Neural crest cell (in vitro differentiated cells): Measurements from ENCODE around the gene MDN1. TPM values are rescaled to one million over a fixed set of nuclear protein-coding genes. Genes with fewer than 3 reads are reported as not detected.
"Not testable (repeated sequence)": the region's sequence is repeated elsewhere in the genome, so short reads cannot be mapped to it uniquely, and the experiment has no call there.

Source experiments
- DNase-seq: peaks from one replicate; pipeline ENCODE4 v3.0.0; 2021; ENCODE audit warnings: low read depth, mixed read lengths, low spot score
- H3K27ac Mint-ChIP-seq: one replicate; pipeline ENCODE4 v1.8.0; 2021; ENCODE audit warnings: mild to moderate bottlenecking, mixed read lengths; ENCODE audit not compliant: unreplicated experiment
- H3K27me3 Mint-ChIP-seq: 2 replicates; pipeline ENCODE4 v1.8.0; 2021; ENCODE audit warnings: low read depth, mild to moderate bottlenecking, mixed read lengths
- H3K36me3 Mint-ChIP-seq: 2 replicates; pipeline ENCODE4 v1.8.0; 2021; ENCODE audit warnings: low read depth, mild to moderate bottlenecking, mixed read lengths
- H3K4me1 Mint-ChIP-seq: 2 replicates; pipeline ENCODE4 v1.8.0; 2021; ENCODE audit warnings: mixed read lengths
- H3K4me3 Mint-ChIP-seq: one replicate; pipeline ENCODE4 v1.8.0; 2021; ENCODE audit warnings: mild to moderate bottlenecking, mixed read lengths
- H3K9me3 Mint-ChIP-seq: 2 replicates; pipeline ENCODE4 v1.8.0; 2021; ENCODE audit warnings: mixed read lengths
- CTCF ChIP-seq: fragments of 200-600 bp; sonication (generic); conservative IDR thresholded peaks from 2 replicates; pipeline ENCODE4 v1.5.0; 2021; ENCODE audit warnings: antibody characterized with exemption, mild to moderate bottlenecking
- total RNA-seq: library from RNA; stranded (reverse); gene quantifications from 2 replicates; pipeline ENCODE4 v1.2.1, GENCODE V29; 2021

Gene MDN1
- total RNA-seq, 1 donor from 2014 or later: 49.0 TPM

GRCh38 chr6:89858041-89858440 lies 38.4 kb upstream of the MDN1 start:
- no peak overlapping the region for H3K4me3 Mint-ChIP-seq
- peaks cover 37% of the 10 kb centered on the region for H3K36me3 Mint-ChIP-seq
- H3K27ac Mint-ChIP-seq: no peak overlapping the region
- no peaks in the 10 kb centered on the region for H3K4me1 Mint-ChIP-seq
- TF ChIP-seq CTCF: no peak
- H3K9me3 Mint-ChIP-seq: no peaks in the 10 kb centered on the region
- no peaks in the 10 kb centered on the region for H3K27me3 Mint-ChIP-seq
- DNase-seq: no peak

- no peaks in the 10 kb centered on the region for H3K4me1 Mint-ChIP-seq
- H3K27me3 Mint-ChIP-seq: no peaks in the 10 kb centered on the region
- no peak overlapping the region for H3K27ac Mint-ChIP-seq
- H3K9me3 Mint-ChIP-seq: no peaks in the 10 kb centered on the region
- no peak for TF ChIP-seq CTCF
- H3K36me3 Mint-ChIP-seq: peaks cover 15% of the 10 kb centered on the region
- no peak for DNase-seq
- H3K4me3 Mint-ChIP-seq: no peak overlapping the region
Measured at GRCh38 chr6:89853068-89853467, 33.5 kb upstream of the MDN1 start.

GRCh38 chr6:89847513-89847912 lies 27.9 kb upstream of the MDN1 start:
- H3K27ac Mint-ChIP-seq, H3K36me3 Mint-ChIP-seq, DNase-seq, H3K4me1 Mint-ChIP-seq, H3K27me3 Mint-ChIP-seq, H3K4me3 Mint-ChIP-seq, H3K9me3 Mint-ChIP-seq: not testable (repeated sequence)

GRCh38 chr6:89843070-89843469 lies 23.5 kb upstream of the MDN1 start:
- Mint-ChIP-seq H3K9me3 (no peaks in the 10 kb centered on the region), H3K27ac (no peak overlapping the region), H3K36me3 (peaks cover 6% of the 10 kb centered on the region), H3K27me3 (no peaks in the 10 kb centered on the region), H3K4me1 (peaks cover 14% of the 10 kb centered on the region), H3K4me3 (no peak overlapping the region)
- no peak for DNase-seq
- no peak for TF ChIP-seq CTCF

GRCh38 chr6:89842228-89842627 lies 22.6 kb upstream of the MDN1 start:
- no peak overlapping the region for H3K27ac Mint-ChIP-seq
- peaks cover 6% of the 10 kb centered on the region for H3K36me3 Mint-ChIP-seq
- no peak for TF ChIP-seq CTCF
- no peaks in the 10 kb centered on the region for H3K27me3 Mint-ChIP-seq
- H3K4me1 Mint-ChIP-seq: peaks cover 14% of the 10 kb centered on the region
- DNase-seq: no peak
- H3K9me3 Mint-ChIP-seq: no peaks in the 10 kb centered on the region
- H3K4me3 Mint-ChIP-seq: no peak overlapping the region

GRCh38 chr6:89840538-89840937 lies 20.9 kb upstream of the MDN1 start:
- no peak for DNase-seq
- Mint-ChIP-seq H3K9me3 (no peaks in the 10 kb centered on the region), H3K4me1 (peaks cover 14% of the 10 kb centered on the region), H3K27ac (no peak overlapping the region), H3K36me3 (peaks cover 12% of the 10 kb centered on the region), H3K27me3 (no peaks in the 10 kb centered on the region), H3K4me3 (no peak overlapping the region)
- no peak for TF ChIP-seq CTCF
